ENCODE results near the gene PCDH9.

DNA sequence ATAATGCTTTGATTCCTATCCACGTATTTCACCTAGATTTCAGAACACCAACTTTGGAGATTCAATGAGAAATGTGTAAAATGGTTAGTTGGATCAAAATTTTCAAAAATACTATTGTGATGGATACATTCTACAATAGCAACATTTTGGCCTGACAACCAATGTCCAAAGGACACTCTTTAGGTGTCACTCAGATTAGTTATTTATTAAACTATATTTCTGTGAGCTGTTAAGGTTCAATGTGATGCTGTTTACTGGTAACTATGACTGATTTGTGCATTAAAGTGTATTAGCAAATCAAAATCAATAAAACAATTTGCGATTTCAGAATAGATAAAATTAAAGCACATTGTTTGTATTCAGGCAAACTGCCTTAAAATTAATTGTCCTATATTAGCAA lies 149.8 kb downstream of the PCDH9 start:
- TF ChIP-seq, protein P1, sequence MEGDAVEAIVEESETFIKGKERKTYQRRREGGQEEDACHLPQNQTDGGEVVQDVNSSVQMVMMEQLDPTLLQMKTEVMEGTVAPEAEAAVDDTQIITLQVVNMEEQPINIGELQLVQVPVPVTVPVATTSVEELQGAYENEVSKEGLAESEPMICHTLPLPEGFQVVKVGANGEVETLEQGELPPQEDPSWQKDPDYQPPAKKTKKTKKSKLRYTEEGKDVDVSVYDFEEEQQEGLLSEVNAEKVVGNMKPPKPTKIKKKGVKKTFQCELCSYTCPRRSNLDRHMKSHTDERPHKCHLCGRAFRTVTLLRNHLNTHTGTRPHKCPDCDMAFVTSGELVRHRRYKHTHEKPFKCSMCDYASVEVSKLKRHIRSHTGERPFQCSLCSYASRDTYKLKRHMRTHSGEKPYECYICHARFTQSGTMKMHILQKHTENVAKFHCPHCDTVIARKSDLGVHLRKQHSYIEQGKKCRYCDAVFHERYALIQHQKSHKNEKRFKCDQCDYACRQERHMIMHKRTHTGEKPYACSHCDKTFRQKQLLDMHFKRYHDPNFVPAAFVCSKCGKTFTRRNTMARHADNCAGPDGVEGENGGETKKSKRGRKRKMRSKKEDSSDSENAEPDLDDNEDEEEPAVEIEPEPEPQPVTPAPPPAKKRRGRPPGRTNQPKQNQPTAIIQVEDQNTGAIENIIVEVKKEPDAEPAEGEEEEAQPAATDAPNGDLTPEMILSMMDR (conservative IDR thresholded peaks at IDR 0.05; ENCODE audit: low read length) = no peak
- TF ChIP-seq EZH2phosphoT487 (IDR thresholded peaks at IDR 0.05; ENCODE audit: borderline replicate concordance) = no peak

Measured in Loucy (cell line).